Stimulated activated effector memory CD8-positive, alpha-beta T cell treated with anti-CD3 and anti-CD28 coated beads, Interleukin-12 subunit alpha, Interleukin-12 subunit beta, amount 100 ng/mL, for 72 hours (primary cell): ENCODE data around the gene ALDH1L1.

Source experiments
- ATAC-seq: fragments of 150-1000 bp; cut with Tn5 transposase; 2 replicates; pipeline ENCODE4 v1.10.0; 2021
- DNase-seq, 2 donors: peaks; one replicate each; pipeline ENCODE4 v3.0.0; 2021 to 2022; ENCODE audit warnings: low spot score in 2 of 2
- H3K27ac Mint-ChIP-seq: one replicate; pipeline ENCODE4 v1.8.0; 2022; ENCODE audit warnings: mild to moderate bottlenecking, mixed read lengths
- H3K36me3 Mint-ChIP-seq: one replicate; pipeline ENCODE4 v1.8.0; 2022; ENCODE audit warnings: mild to moderate bottlenecking, mixed read lengths
- H3K4me1 Mint-ChIP-seq: one replicate; pipeline ENCODE4 v1.8.0; 2022; ENCODE audit warnings: mixed read lengths
- H3K4me3 Mint-ChIP-seq: one replicate; pipeline ENCODE4 v1.8.0; 2022; ENCODE audit warnings: mild to moderate bottlenecking, mixed read lengths
- H3K9me3 Mint-ChIP-seq: one replicate; pipeline ENCODE4 v1.8.0; 2022; ENCODE audit warnings: mixed read lengths

ALDH1L1 gene

GRCh38 chr3:126180477-126181397 is at the start of gene ALDH1L1:
TSS of gene ALDH1L1 (minus strand) at chr3:126180586. CDS start at chr3:126160979, 19,607 bp downstream.
- Mint-ChIP-seq H3K4me1 (peaks cover 10% of the 10 kb centered on the region), H3K27ac (no peak within 1 kb of the TSS), H3K4me3 (no peak within 1 kb of the TSS), H3K9me3 (no peaks in the 10 kb centered on the region), H3K36me3 (no peaks in the 10 kb centered on the region)
- DNase-seq: no peak
- ATAC-seq: no peak

DNA sequence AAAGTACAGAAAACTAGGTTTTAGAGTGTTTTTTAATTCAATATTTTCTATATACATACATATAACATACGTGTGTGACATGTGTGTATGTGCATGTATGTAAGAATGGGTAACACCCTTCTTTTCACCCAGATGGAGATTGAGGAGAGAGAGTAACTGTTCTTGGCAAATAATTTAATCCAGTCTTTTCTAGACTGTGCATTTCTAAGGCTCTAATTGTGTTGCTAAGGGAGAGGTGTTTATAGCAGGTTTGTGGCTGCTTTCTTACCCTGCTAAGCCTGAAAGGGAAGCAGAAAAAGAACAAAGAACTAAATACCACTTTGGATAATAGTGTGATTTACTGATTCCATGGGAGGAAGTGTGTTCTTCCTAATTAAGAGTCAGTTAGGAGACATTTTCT is 46.0 kb upstream of the ALDH1L1 start:
- H3K27ac Mint-ChIP-seq: no peak overlapping the region
- no peak for ATAC-seq
- DNase-seq: no peak
- H3K9me3 Mint-ChIP-seq: no peaks in the 10 kb centered on the region
- H3K4me3 Mint-ChIP-seq: no peak overlapping the region
- H3K4me1 Mint-ChIP-seq: no peaks in the 10 kb centered on the region
- H3K36me3 Mint-ChIP-seq: no peaks in the 10 kb centered on the region

DNA sequence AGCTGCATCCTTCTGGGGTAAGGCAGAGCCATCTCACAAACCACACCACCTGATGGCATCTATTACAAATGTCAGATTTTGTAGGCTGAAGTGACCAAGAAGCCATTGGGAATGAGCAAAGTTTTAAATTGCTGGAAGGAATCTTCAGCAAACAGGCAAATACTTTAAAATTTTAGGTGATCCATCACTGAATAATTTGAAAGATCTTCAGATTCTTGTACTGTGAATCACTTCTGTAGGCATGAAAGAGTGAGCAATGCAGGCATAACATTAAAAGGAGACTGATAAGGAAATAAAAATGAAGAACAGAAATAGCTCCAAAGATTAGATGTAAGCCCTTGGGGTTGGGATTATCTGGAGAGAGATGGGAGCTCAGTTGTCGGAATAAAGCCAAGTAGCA is 36.0 kb upstream of the ALDH1L1 start:
- H3K27ac Mint-ChIP-seq: no peak overlapping the region
- no peak for DNase-seq
- H3K4me1 Mint-ChIP-seq: peaks cover 13% of the 10 kb centered on the region
- H3K36me3 Mint-ChIP-seq: no peaks in the 10 kb centered on the region
- H3K9me3 Mint-ChIP-seq: peaks cover 2% of the 10 kb centered on the region
- no peak overlapping the region for H3K4me3 Mint-ChIP-seq
- no peak for ATAC-seq

DNA sequence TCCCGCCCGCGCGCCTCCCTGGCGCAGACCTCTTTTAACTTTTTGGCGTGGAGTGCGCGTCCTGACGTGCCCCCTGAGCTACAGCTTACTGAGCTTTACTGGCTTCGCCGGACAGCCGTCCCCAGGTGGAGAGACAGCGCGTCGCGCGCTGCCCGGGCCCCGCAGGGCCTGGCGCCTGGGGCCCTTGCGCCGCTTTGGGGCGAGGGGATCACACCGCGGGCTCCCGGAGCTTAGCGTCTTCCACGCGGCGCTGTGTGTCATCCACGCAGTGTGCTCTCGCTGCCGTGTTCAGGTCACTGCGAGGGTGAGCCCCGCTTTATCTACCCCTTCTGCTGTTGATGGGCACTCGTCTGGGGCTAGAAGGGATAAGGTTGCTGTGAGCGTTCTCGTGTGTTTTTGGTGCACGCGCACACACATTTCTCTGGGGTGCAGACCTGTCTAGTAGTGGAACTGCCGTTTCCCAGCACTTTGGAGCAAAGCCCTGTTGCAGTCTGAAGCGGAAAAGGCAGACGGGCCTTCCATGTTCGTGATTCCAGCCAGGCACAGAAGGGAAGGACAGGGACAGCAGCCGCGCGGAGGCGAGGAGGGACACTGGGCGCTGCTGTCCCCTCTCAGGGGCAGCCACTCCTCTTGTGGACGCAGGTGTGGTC is 33.1 kb upstream of the ALDH1L1 start:
- H3K36me3 Mint-ChIP-seq: no peaks in the 10 kb centered on the region
- ATAC-seq: no peak
- no peak overlapping the region for H3K27ac Mint-ChIP-seq
- H3K4me3 Mint-ChIP-seq: no peak overlapping the region
- no peaks in the 10 kb centered on the region for H3K9me3 Mint-ChIP-seq
- DNase-seq: no peak
- peaks cover 13% of the 10 kb centered on the region for H3K4me1 Mint-ChIP-seq

GRCh38 chr3:126212620-126213378 is 32.4 kb upstream of the ALDH1L1 start:
- Mint-ChIP-seq H3K4me3 (peak overlapping the region; percentile 50), H3K27ac (no peak overlapping the region), H3K4me1 (peaks cover 13% of the 10 kb centered on the region), H3K9me3 (no peaks in the 10 kb centered on the region), H3K36me3 (no peaks in the 10 kb centered on the region)
- no peak for DNase-seq
- ATAC-seq: no peak

GRCh38 chr3:126212250-126212619 is 31.8 kb upstream of the ALDH1L1 start:
- DNase-seq (no peak), ATAC-seq (no peak)
- H3K4me1 Mint-ChIP-seq: peaks cover 13% of the 10 kb centered on the region
- H3K9me3 Mint-ChIP-seq: no peaks in the 10 kb centered on the region
- peak overlapping the region; percentile 50 for H3K4me3 Mint-ChIP-seq
- no peak overlapping the region for H3K27ac Mint-ChIP-seq
- H3K36me3 Mint-ChIP-seq: no peaks in the 10 kb centered on the region

DNA sequence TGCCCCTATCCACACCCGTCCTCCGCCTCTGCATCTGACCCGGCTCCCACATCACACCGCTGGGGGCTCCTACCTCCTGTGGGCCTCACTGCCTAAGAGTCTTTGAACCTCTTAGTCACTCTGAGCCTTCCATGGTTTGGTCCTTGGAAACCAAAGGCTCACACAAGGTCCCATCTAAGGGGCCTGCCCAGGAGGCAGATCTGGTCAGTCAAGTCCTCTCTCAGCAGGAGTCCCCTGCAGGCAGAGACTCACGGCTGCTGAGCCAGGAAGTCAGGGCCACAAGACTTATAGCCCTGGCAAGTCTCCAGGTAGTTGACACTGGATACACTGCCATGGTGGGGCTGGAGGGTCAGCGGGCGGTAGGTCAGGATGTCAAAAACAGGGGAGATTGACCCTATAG is 31.2 kb upstream of the ALDH1L1 start:
- H3K9me3 Mint-ChIP-seq: no peaks in the 10 kb centered on the region
- H3K27ac Mint-ChIP-seq: no peak overlapping the region
- peak; percentile 15 for ATAC-seq
- DNase-seq: no peak
- H3K4me3 Mint-ChIP-seq: no peak overlapping the region
- H3K4me1 Mint-ChIP-seq: peaks cover 13% of the 10 kb centered on the region
- H3K36me3 Mint-ChIP-seq: no peaks in the 10 kb centered on the region

DNA sequence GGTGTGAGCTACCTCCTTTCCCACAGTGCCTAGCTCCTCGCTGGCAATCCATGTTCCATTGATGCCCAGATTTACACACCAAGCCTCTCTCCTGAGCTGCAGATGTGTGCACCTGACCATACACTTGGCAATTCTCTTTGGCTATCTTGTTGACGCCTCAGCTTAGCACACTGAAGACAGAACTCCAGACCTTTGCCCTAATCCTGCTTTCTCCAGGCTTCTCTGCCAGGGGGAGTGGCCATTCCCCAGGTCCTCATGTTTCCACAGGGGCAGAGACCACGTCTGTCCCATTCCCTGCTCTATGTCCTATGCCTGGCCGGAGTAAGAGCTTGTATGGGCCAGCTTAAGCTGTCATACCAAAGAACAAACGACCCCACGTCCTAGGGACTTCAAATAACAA is 30.2 kb upstream of the ALDH1L1 start:
- H3K4me3 Mint-ChIP-seq: no peak overlapping the region
- no peaks in the 10 kb centered on the region for H3K9me3 Mint-ChIP-seq
- H3K4me1 Mint-ChIP-seq: peaks cover 13% of the 10 kb centered on the region
- no peaks in the 10 kb centered on the region for H3K36me3 Mint-ChIP-seq
- ATAC-seq (no peak), DNase-seq (no peak)
- H3K27ac Mint-ChIP-seq: no peak overlapping the region

- Mint-ChIP-seq H3K9me3 (no peaks in the 10 kb centered on the region), H3K27ac (no peak overlapping the region), H3K36me3 (no peaks in the 10 kb centered on the region), H3K4me3 (no peak overlapping the region), H3K4me1 (peaks cover 13% of the 10 kb centered on the region)
- no peak for DNase-seq
- no peak for ATAC-seq
These were observed 29.4 kb upstream of the ALDH1L1 start for GRCh38 chr3:126209741-126210140.

GRCh38 chr3:126208606-126209256 is 28.3 kb upstream of the ALDH1L1 start:
- Mint-ChIP-seq H3K4me1 (peaks cover 13% of the 10 kb centered on the region), H3K27ac (no peak overlapping the region), H3K9me3 (no peaks in the 10 kb centered on the region), H3K4me3 (no peak overlapping the region), H3K36me3 (no peaks in the 10 kb centered on the region)
- ATAC-seq: no peak
- DNase-seq: no peak

- Mint-ChIP-seq H3K9me3 (no peaks in the 10 kb centered on the region), H3K27ac (no peak overlapping the region), H3K4me1 (peaks cover 13% of the 10 kb centered on the region), H3K36me3 (no peaks in the 10 kb centered on the region), H3K4me3 (no peak overlapping the region)
- ATAC-seq (no peak), DNase-seq (no peak)
These were observed 27.8 kb upstream of the ALDH1L1 start for GRCh38 chr3:126208182-126208581.

DNA sequence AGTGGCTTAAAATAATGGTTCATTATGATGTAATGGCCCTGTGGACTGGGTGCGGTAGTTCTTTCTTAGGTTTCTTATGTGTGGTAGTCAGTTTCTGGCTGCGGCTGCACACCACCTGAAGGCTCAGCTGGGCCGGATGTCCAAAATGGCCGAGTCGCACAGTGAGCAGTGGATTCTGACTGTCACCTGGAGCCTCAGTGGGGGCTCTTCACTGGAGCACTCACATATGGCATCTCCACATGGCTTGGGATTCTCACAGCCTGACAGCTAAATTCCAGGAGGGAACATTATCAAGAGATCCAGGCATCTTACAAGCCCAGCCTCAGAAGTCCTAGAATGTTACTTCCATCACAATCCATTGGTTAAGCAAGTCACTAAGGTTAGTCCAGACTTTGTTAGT is 26.8 kb upstream of the ALDH1L1 start:
- Mint-ChIP-seq H3K27ac (no peak overlapping the region), H3K4me1 (peaks cover 6% of the 10 kb centered on the region), H3K36me3 (no peaks in the 10 kb centered on the region), H3K4me3 (no peak overlapping the region), H3K9me3 (no peaks in the 10 kb centered on the region)
- DNase-seq: no peak
- ATAC-seq: no peak

GRCh38 chr3:126205717-126206655 is 25.6 kb upstream of the ALDH1L1 start:
- no peak for DNase-seq
- no peak for ATAC-seq
- H3K4me1 Mint-ChIP-seq: no peaks in the 10 kb centered on the region
- no peak overlapping the region for H3K27ac Mint-ChIP-seq
- H3K36me3 Mint-ChIP-seq: no peaks in the 10 kb centered on the region
- H3K4me3 Mint-ChIP-seq: no peak overlapping the region
- no peaks in the 10 kb centered on the region for H3K9me3 Mint-ChIP-seq

DNA sequence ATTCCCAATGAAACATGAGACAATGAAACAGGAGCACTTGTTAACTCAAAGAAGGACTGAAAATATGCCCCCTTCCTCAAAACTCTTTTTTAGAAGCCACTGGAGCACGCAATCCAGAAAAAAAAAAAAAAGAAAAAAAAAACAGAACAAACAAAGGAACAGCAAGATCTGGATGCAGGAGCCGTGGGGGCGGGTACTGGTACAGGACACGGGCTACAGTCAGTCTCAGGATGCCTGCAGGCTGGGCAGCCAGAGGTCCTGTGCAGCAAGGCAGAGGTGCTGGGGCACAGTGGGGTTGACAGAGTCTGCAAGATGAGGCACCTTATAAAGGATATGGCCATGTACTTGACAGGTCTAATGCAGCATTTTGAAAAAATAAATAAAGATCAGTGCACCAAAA is 22.3 kb upstream of the ALDH1L1 start:
- no peaks in the 10 kb centered on the region for H3K4me1 Mint-ChIP-seq
- DNase-seq (no peak), ATAC-seq (no peak)
- H3K4me3 Mint-ChIP-seq: no peak overlapping the region
- H3K9me3 Mint-ChIP-seq: no peaks in the 10 kb centered on the region
- H3K27ac Mint-ChIP-seq: no peak overlapping the region
- H3K36me3 Mint-ChIP-seq: no peaks in the 10 kb centered on the region
